HG03045 (cell line): Measurements from ENCODE around the gene RNASE2.
"Not testable (repeated sequence)": the region's sequence is repeated elsewhere in the genome, so short reads cannot be mapped to it uniquely, and the experiment has no call there.

ENCODE experiments used
- ATAC-seq: cut with Tn5 transposase; IDR thresholded peaks from one replicate; pipeline ENCODE4 v1.9.1; 2021; ENCODE audit warnings: mild to moderate bottlenecking, moderate library complexity; ENCODE audit not compliant: unreplicated experiment

RNASE2 gene

GRCh38 chr14:20980906-20981305, 25.6 kb downstream of the RNASE2 start:
- ATAC-seq, result no peak

GRCh38 chr14:20982646-20983369, 27.5 kb downstream of the RNASE2 start:
- ATAC-seq, result no peak

GRCh38 chr14:20985650-20986049, 30.4 kb downstream of the RNASE2 start:
- ATAC-seq, result not testable (repeated sequence)

GRCh38 chr14:20986811-20987210, 31.5 kb downstream of the RNASE2 start:
- no peak for ATAC-seq

- ATAC-seq, result no peak
Measured at GRCh38 chr14:20988717-20989470, 33.6 kb downstream of the RNASE2 start.

GRCh38 chr14:20989471-20989786, 34.1 kb downstream of the RNASE2 start:
- ATAC-seq, result no peak

GRCh38 chr14:20989787-20990600, 34.7 kb downstream of the RNASE2 start, which contains the start of gene METTL17:
METTL17 (plus strand) TSS chr14:20989980; CDS start chr14:20990003, 23 bp downstream.
- ATAC-seq, result peak; percentile 97

- no peak for ATAC-seq
Measured at GRCh38 chr14:20996521-20996920, 41.2 kb downstream of the RNASE2 start.

GRCh38 chr14:20997115-20997514, 41.8 kb downstream of the RNASE2 start:
- ATAC-seq, result no peak

- no peak for ATAC-seq
Measured at GRCh38 chr14:20997564-20997963, 42.3 kb downstream of the RNASE2 start.

- no peak for ATAC-seq
Measured at GRCh38 chr14:20998139-20998538, 42.9 kb downstream of the RNASE2 start.

- no peak for ATAC-seq
Measured at GRCh38 chr14:20998674-20999366, 43.5 kb downstream of the RNASE2 start, which contains the start of gene SLC39A2. SLC39A2 (plus strand) TSS chr14:20999293; CDS start chr14:20999447, 154 bp downstream.

GRCh38 chr14:20999591-20999990, 44.3 kb downstream of the RNASE2 start:
- no peak for ATAC-seq

- no peak for ATAC-seq
Measured at GRCh38 chr14:21001218-21001617, 45.9 kb downstream of the RNASE2 start.

GRCh38 chr14:21003788-21004346, 48.6 kb downstream of the RNASE2 start:
- no peak for ATAC-seq
